ENCODE results near the gene PDGFRB. TPM values are rescaled to one million over a fixed set of nuclear protein-coding genes. Genes with fewer than 3 reads are reported as not detected.

The PDGFRB gene
- total and polyA plus RNA-seq, 4 donors = 33.6 to 215 (median 78.3) TPM

- H3K4me3 ChIP-seq = no peak overlapping the region
- H3K9ac ChIP-seq (ENCODE audit: insufficient read depth in 1 of 2, low read length in 2 of 2) = no peak overlapping the region
- H3K9me3 ChIP-seq (ENCODE audit: control insufficient read depth in 4 of 4, insufficient read depth in 3 of 4, low read length in 3 of 4) = peaks cover 0 to 2% (median 0%) of the 10 kb centered on the region in 4 donors
- no peak for TF ChIP-seq CTCF (IDR thresholded peaks at IDR 0.05; ENCODE audit: control extremely low read depth, extremely low read depth)
- H3K36me3 ChIP-seq (ENCODE audit: control insufficient read depth in 4 of 4, insufficient read depth in 4 of 4, low read length in 4 of 4) = peaks cover 0 to 3% (median 0%) of the 10 kb centered on the region in 4 donors
- WGBS, 2 donors = 87 to 91% methylated on average over 3 of the region's 3 CpGs
- ATAC-seq (ENCODE audit: insufficient read depth, low FRiP score) (no peak), DNase-seq (no peak)
- H3K4me1 ChIP-seq (ENCODE audit: control insufficient read depth in 5 of 5, insufficient read depth in 5 of 5, low read length in 5 of 5) = peaks cover 0 to 4% (median 0%) of the 10 kb centered on the region in 5 donors
- H3K27ac ChIP-seq (ENCODE audit: low read depth in 1 of 2, low read length in 1 of 2) = no peak overlapping the region
- H3K27me3 ChIP-seq (ENCODE audit: control insufficient read depth in 3 of 3, insufficient read depth in 3 of 3, low read length in 2 of 3) = no peaks in the 10 kb centered on the region
These were observed 84.8 kb downstream of the PDGFRB start for GRCh38 chr5:150070821-150071220.

GRCh38 chr5:150069672-150070627 is 85.7 kb downstream of the PDGFRB start:
- ATAC-seq (ENCODE audit: insufficient read depth, low FRiP score) (no peak), DNase-seq (no peak)
- Histone ChIP-seq H3K4me3 (no peak overlapping the region), H3K9ac (ENCODE audit: insufficient read depth in 1 of 2, low read length in 2 of 2) (no peak overlapping the region), H3K27me3 (ENCODE audit: control insufficient read depth in 3 of 3, insufficient read depth in 3 of 3, low read length in 2 of 3) (no peaks in the 10 kb centered on the region), H3K9me3 (ENCODE audit: control insufficient read depth in 4 of 4, insufficient read depth in 3 of 4, low read length in 3 of 4) (no peaks in the 10 kb centered on the region), H3K36me3 (ENCODE audit: control insufficient read depth in 4 of 4, insufficient read depth in 4 of 4, low read length in 4 of 4) (peaks cover 0 to 1% (median 0%) of the 10 kb centered on the region in 4 donors), H3K27ac (ENCODE audit: low read depth in 1 of 2, low read length in 1 of 2) (no peak overlapping the region), H3K4me1 (ENCODE audit: control insufficient read depth in 5 of 5, insufficient read depth in 5 of 5, low read length in 5 of 5) (peaks cover 0 to 7% (median 0%) of the 10 kb centered on the region in 5 donors)
- 90 to 94% methylated on average over 25 of the region's 25 CpGs for WGBS, 2 donors
- no peak for TF ChIP-seq CTCF (IDR thresholded peaks at IDR 0.05; ENCODE audit: control extremely low read depth, extremely low read depth)

- ATAC-seq (ENCODE audit: insufficient read depth, low FRiP score) (no peak), DNase-seq (no peak)
- H3K4me3 ChIP-seq = no peak overlapping the region
- no peak overlapping the region for H3K27ac ChIP-seq (ENCODE audit: low read depth in 1 of 2, low read length in 1 of 2)
- H3K27me3 ChIP-seq (ENCODE audit: control insufficient read depth in 3 of 3, insufficient read depth in 3 of 3, low read length in 2 of 3) = no peaks in the 10 kb centered on the region
- 88 to 95% methylated on average over 12 of the region's 12 CpGs for WGBS, 2 donors
- no peak for TF ChIP-seq CTCF (IDR thresholded peaks at IDR 0.05; ENCODE audit: control extremely low read depth, extremely low read depth)
- H3K36me3 ChIP-seq (ENCODE audit: control insufficient read depth in 4 of 4, insufficient read depth in 4 of 4, low read length in 4 of 4) = peaks cover 0 to 1% (median 0%) of the 10 kb centered on the region in 4 donors
- no peak overlapping the region for H3K9ac ChIP-seq (ENCODE audit: insufficient read depth in 1 of 2, low read length in 2 of 2)
- H3K4me1 ChIP-seq (ENCODE audit: control insufficient read depth in 5 of 5, insufficient read depth in 5 of 5, low read length in 5 of 5) = peaks cover 0 to 7% (median 0%) of the 10 kb centered on the region in 5 donors
- H3K9me3 ChIP-seq (ENCODE audit: control insufficient read depth in 4 of 4, insufficient read depth in 3 of 4, low read length in 3 of 4) = no peaks in the 10 kb centered on the region
These were observed 86.5 kb downstream of the PDGFRB start for GRCh38 chr5:150068961-150069645.

Data from lung (tissue), 12 donors.